ENCODE data around the gene LIX1. TPM values are rescaled to one million over a fixed set of nuclear protein-coding genes. Genes with fewer than 3 reads are reported as not detected.

Gene LIX1
- total and polyA plus RNA-seq, 2 donors (not counting 1 experiment from before 2014, with no cell fraction given): not detected

DNA sequence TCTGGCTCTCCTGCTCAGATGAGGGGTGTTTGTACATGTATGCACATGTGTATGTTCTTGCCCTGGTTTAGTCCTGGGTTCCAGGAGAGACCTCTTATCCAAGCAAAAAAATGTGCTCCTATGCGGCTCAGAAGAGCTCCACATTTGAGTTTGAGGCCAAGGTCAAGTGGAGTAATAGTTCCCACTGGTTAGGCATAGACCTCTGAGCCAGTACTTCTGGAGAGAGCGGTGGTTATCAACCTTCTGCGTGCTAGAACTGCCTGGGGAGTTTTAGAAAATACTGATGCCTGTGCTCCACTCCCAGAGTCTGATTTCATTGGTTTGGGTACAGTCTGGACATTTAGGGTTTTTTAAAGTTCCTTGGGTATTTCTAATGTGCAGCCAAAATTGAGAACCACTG lies 51.5 kb downstream of the LIX1 start:
- H3K27ac ChIP-seq (ENCODE audit: insufficient read depth, low read length): no peak overlapping the region
- H3K9me3 ChIP-seq (ENCODE audit: control insufficient read depth, insufficient read depth, low read depth, low read length): no peaks in the 10 kb centered on the region
- H3K4me2 ChIP-seq (ENCODE audit: extremely low read depth, insufficient read depth, low read length): no peak overlapping the region
- H3K9ac ChIP-seq (ENCODE audit: insufficient read depth, low read length): no peak overlapping the region
- peaks cover 15% of the 10 kb centered on the region for H3K27me3 ChIP-seq (ENCODE audit: control insufficient read depth, insufficient read depth, low read length)
- H4K20me1 ChIP-seq (ENCODE audit: control insufficient read depth, extremely low read depth, insufficient read depth, low read length): no peaks in the 10 kb centered on the region
- H3K4me1 ChIP-seq (ENCODE audit: control insufficient read depth, extremely low read depth, insufficient read depth, low read length): no peaks in the 10 kb centered on the region
- H2AFZ ChIP-seq (ENCODE audit: low read length): no peak overlapping the region
- no peak overlapping the region for H3K4me3 ChIP-seq (replicated peaks in 1 of 4; ENCODE audit: control extremely low read depth in 1 of 4, insufficient read depth in 1 of 4, low read depth in 3 of 4, low read length in 4 of 4)
- H3K79me2 ChIP-seq (ENCODE audit: control insufficient read depth, insufficient read depth, low read length): no peaks in the 10 kb centered on the region
- no peaks in the 10 kb centered on the region for H3K36me3 ChIP-seq (ENCODE audit: control insufficient read depth, insufficient read depth, low read length)
- DNase-seq (ENCODE audit: low read depth in 2 of 2): no peak
- no peak for TF ChIP-seq EZH2 (IDR thresholded peaks at IDR 0.05; ENCODE audit: low read length, missing control alignments)
- no peak for TF ChIP-seq CTCF (conservative IDR thresholded peaks at IDR 0.05 in 1 of 2, IDR thresholded peaks at IDR 0.05 in 1 of 2; ENCODE audit: low read depth in 1 of 2, low read length in 2 of 2)

DNA sequence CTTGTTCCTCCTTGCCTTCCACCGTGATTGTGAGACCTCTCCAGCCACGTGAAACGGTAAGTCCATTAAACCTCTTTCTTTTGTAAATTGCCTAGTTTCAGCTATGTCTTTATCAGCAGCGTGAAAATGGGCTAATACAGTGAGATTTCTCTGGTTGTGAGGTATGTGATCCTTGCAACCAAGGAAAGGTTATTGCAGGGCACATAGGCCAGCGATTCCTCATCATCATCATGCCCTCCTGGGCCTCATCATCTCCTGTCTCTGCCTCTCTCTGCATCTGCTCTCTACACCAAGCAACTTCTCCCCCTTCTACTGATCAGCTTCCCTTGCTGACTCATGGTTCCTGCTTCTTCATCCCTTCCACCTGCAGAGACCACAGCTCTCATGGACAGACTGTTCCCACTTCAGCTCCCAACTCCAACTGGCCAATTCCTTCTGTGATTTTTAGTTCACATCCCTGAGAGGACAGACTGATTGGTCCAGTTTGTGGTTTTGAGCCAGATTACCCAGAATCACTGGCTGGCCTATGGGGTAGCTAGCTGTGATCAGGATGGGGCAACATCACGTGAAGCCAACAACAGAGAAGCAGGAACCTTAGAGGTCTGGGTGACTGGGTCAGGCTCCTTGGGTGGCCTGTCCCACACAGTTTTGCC lies 53.1 kb downstream of the LIX1 start:
- H3K9ac ChIP-seq (ENCODE audit: insufficient read depth, low read length): no peak overlapping the region
- no peaks in the 10 kb centered on the region for H3K9me3 ChIP-seq (ENCODE audit: control insufficient read depth, insufficient read depth, low read depth, low read length)
- peak in 1 of 2 donors; percentile 10 for DNase-seq (ENCODE audit: low read depth in 2 of 2)
- no peaks in the 10 kb centered on the region for H3K4me1 ChIP-seq (ENCODE audit: control insufficient read depth, extremely low read depth, insufficient read depth, low read length)
- H3K27me3 ChIP-seq (ENCODE audit: control insufficient read depth, insufficient read depth, low read length): peaks cover 15% of the 10 kb centered on the region
- no peak overlapping the region for H2AFZ ChIP-seq (ENCODE audit: low read length)
- H3K4me2 ChIP-seq (ENCODE audit: extremely low read depth, insufficient read depth, low read length): no peak overlapping the region
- H3K4me3 ChIP-seq (replicated peaks in 1 of 4; ENCODE audit: control extremely low read depth in 1 of 4, insufficient read depth in 1 of 4, low read depth in 3 of 4, low read length in 4 of 4): no peak overlapping the region
- no peaks in the 10 kb centered on the region for H3K79me2 ChIP-seq (ENCODE audit: control insufficient read depth, insufficient read depth, low read length)
- no peaks in the 10 kb centered on the region for H3K36me3 ChIP-seq (ENCODE audit: control insufficient read depth, insufficient read depth, low read length)
- H4K20me1 ChIP-seq (ENCODE audit: control insufficient read depth, extremely low read depth, insufficient read depth, low read length): no peaks in the 10 kb centered on the region
- TF ChIP-seq EZH2 (IDR thresholded peaks at IDR 0.05; ENCODE audit: low read length, missing control alignments): no peak
- no peak for TF ChIP-seq CTCF (conservative IDR thresholded peaks at IDR 0.05 in 1 of 2, IDR thresholded peaks at IDR 0.05 in 1 of 2; ENCODE audit: low read depth in 1 of 2, low read length in 2 of 2)
- H3K27ac ChIP-seq (ENCODE audit: insufficient read depth, low read length): no peak overlapping the region

GRCh38 chr5:97088774-97089148 lies 53.6 kb downstream of the LIX1 start:
- Histone ChIP-seq H3K36me3 (ENCODE audit: control insufficient read depth, insufficient read depth, low read length) (no peaks in the 10 kb centered on the region), H2AFZ (ENCODE audit: low read length) (no peak overlapping the region), H3K27ac (ENCODE audit: insufficient read depth, low read length) (no peak overlapping the region), H3K4me2 (ENCODE audit: extremely low read depth, insufficient read depth, low read length) (no peak overlapping the region), H3K4me1 (ENCODE audit: control insufficient read depth, extremely low read depth, insufficient read depth, low read length) (no peaks in the 10 kb centered on the region), H3K9me3 (ENCODE audit: control insufficient read depth, insufficient read depth, low read depth, low read length) (no peaks in the 10 kb centered on the region), H3K27me3 (ENCODE audit: control insufficient read depth, insufficient read depth, low read length) (peaks cover 15% of the 10 kb centered on the region), H4K20me1 (ENCODE audit: control insufficient read depth, extremely low read depth, insufficient read depth, low read length) (no peaks in the 10 kb centered on the region), H3K79me2 (ENCODE audit: control insufficient read depth, insufficient read depth, low read length) (no peaks in the 10 kb centered on the region), H3K4me3 (replicated peaks in 1 of 4; ENCODE audit: control extremely low read depth in 1 of 4, insufficient read depth in 1 of 4, low read depth in 3 of 4, low read length in 4 of 4) (no peak overlapping the region), H3K9ac (ENCODE audit: insufficient read depth, low read length) (no peak overlapping the region)
- no peak for DNase-seq (ENCODE audit: low read depth in 2 of 2)
- TF ChIP-seq EZH2 (IDR thresholded peaks at IDR 0.05; ENCODE audit: low read length, missing control alignments) (no peak), CTCF (conservative IDR thresholded peaks at IDR 0.05 in 1 of 2, IDR thresholded peaks at IDR 0.05 in 1 of 2; ENCODE audit: low read depth in 1 of 2, low read length in 2 of 2) (no peak)
